SU-DHL-6 (cell line): ENCODE data around the gene PTPN11.

ENCODE experiments used
- H2AFZ ChIP-seq: fragments of 200-600 bp; sonication (generic); 2 replicates; pipeline ENCODE4 v1.6.1; 2014; ENCODE audit warnings: low read depth, mild to moderate bottlenecking, moderate library complexity, mixed read lengths, antibody characterized with exemption, low read length; ENCODE audit not compliant: severe bottlenecking
- H3F3A ChIP-seq: fragments of 200-600 bp; shearing (Covaris generic); 2 replicates; pipeline ENCODE4 v1.6.0; 2016; ENCODE audit warnings: antibody characterized with exemption, mild to moderate bottlenecking; ENCODE audit not compliant: insufficient read depth
- H3K27ac ChIP-seq: fragments of 200-600 bp; sonication (generic); 2 replicates; pipeline ENCODE4 v1.5.1; 2016; ENCODE audit warnings: low read depth, mild to moderate bottlenecking, low read length, moderate library complexity, mixed read lengths
- H3K27me3 ChIP-seq: fragments of 200-600 bp; sonication (generic), shearing (Covaris generic); 2 replicates; pipeline ENCODE4 v1.6.0; 2014; ENCODE audit warnings: mild to moderate bottlenecking, low read length
- H3K36me3 ChIP-seq: fragments of 200-600 bp; sonication (generic); 2 replicates; pipeline ENCODE4 v1.6.1; 2014; ENCODE audit warnings: mild to moderate bottlenecking, low read length, mixed read lengths
- H3K4me2 ChIP-seq: fragments of 300-600, 200-600 bp; shearing (Covaris generic), sonication (generic); 2 replicates; pipeline ENCODE4 v1.6.0; 2014; ENCODE audit warnings: low read length, low read depth, mild to moderate bottlenecking; ENCODE audit not compliant: poor library complexity, severe bottlenecking
- H3K4me3 ChIP-seq: fragments of 200-600 bp; sonication (generic); 2 replicates; pipeline ENCODE4 v1.5.1; 2014; ENCODE audit warnings: antibody characterized with exemption, low read length, mild to moderate bottlenecking, mixed read lengths; ENCODE audit not compliant: insufficient read depth, poor library complexity, severe bottlenecking
- H3K79me2 ChIP-seq: fragments of 200-600 bp; sonication (generic); 2 replicates; pipeline ENCODE4 v1.6.1; 2014; ENCODE audit warnings: mild to moderate bottlenecking, low read length, moderate library complexity; ENCODE audit not compliant: insufficient read depth
- H3K9ac ChIP-seq: fragments of 200-600 bp; sonication (generic); 2 replicates; pipeline ENCODE4 v1.7.0; 2014; ENCODE audit warnings: mild to moderate bottlenecking, low read length
- H3K9me2 ChIP-seq: fragments of 200-600 bp; sonication (generic); replicated peaks from 2 replicates; pipeline ENCODE4 v1.6.1; 2014; ENCODE audit warnings: low read length; ENCODE audit not compliant: insufficient read depth
- H3K9me3 ChIP-seq: fragments of 200-600 bp; sonication (generic); 2 replicates; pipeline ENCODE4 v1.6.1; 2014; ENCODE audit warnings: low read length, mixed read lengths; ENCODE audit not compliant: insufficient read depth
- H4K20me1 ChIP-seq: fragments of 200-600 bp; sonication (generic); 2 replicates; pipeline ENCODE4 v1.6.1; 2014; ENCODE audit warnings: low read depth, mild to moderate bottlenecking, antibody characterized with exemption, low read length, moderate library complexity, mixed read lengths
- EZH2phosphoT487 ChIP-seq: fragments of 200-600 bp; sonication (generic), shearing (Covaris generic); conservative IDR thresholded peaks from 2 replicates; pipeline ENCODE4 v1.6.1; 2018; ENCODE audit warnings: mild to moderate bottlenecking, antibody characterized with exemption, low read length, moderate library complexity, mixed read lengths
- TF ChIP-seq, protein P1 (sequence below): fragments of 200-600 bp; sonication (generic); IDR thresholded peaks from one replicate; pipeline ENCODE4 v1.5.1; 2017; ENCODE audit warnings: antibody characterized with exemption, mild to moderate bottlenecking, low read length, moderate library complexity; ENCODE audit not compliant: insufficient read depth, poor library complexity, severe bottlenecking

Gene PTPN11

DNA sequence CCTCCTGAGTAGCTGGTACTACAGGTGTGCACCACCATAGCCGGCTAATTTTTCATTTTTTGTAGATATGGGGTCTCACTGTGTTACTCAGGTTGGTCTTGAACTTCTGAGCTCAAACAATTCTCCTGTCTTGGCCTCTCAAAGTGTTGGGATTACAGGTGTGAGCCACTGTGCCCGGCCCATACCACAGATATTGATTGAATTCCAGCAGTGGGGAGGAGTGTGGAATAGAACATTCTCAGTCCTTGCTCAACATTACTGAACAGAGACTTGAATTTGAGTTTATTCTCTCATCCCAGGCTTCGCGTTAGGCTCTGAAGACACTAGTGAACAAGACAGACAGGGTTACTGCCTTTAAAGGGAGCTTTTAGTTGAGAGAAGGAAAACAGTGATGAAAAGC is 39.6 kb downstream of the PTPN11 start:
- H2AFZ ChIP-seq: no peak overlapping the region
- no peak overlapping the region for H3K27ac ChIP-seq
- no peak overlapping the region for H3K4me3 ChIP-seq
- no peaks in the 10 kb centered on the region for H3K9me3 ChIP-seq
- no peak overlapping the region for H3K4me2 ChIP-seq
- H3K9me2 ChIP-seq: no peaks in the 10 kb centered on the region
- H3K79me2 ChIP-seq: no peaks in the 10 kb centered on the region
- TF ChIP-seq, protein P1, sequence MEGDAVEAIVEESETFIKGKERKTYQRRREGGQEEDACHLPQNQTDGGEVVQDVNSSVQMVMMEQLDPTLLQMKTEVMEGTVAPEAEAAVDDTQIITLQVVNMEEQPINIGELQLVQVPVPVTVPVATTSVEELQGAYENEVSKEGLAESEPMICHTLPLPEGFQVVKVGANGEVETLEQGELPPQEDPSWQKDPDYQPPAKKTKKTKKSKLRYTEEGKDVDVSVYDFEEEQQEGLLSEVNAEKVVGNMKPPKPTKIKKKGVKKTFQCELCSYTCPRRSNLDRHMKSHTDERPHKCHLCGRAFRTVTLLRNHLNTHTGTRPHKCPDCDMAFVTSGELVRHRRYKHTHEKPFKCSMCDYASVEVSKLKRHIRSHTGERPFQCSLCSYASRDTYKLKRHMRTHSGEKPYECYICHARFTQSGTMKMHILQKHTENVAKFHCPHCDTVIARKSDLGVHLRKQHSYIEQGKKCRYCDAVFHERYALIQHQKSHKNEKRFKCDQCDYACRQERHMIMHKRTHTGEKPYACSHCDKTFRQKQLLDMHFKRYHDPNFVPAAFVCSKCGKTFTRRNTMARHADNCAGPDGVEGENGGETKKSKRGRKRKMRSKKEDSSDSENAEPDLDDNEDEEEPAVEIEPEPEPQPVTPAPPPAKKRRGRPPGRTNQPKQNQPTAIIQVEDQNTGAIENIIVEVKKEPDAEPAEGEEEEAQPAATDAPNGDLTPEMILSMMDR: no peak
- TF ChIP-seq EZH2phosphoT487: no peak
- H3K27me3 ChIP-seq: no peaks in the 10 kb centered on the region
- H4K20me1 ChIP-seq: no peaks in the 10 kb centered on the region
- no peaks in the 10 kb centered on the region for H3F3A ChIP-seq
- peaks cover 17% of the 10 kb centered on the region for H3K36me3 ChIP-seq
- H3K9ac ChIP-seq: no peak overlapping the region

DNA sequence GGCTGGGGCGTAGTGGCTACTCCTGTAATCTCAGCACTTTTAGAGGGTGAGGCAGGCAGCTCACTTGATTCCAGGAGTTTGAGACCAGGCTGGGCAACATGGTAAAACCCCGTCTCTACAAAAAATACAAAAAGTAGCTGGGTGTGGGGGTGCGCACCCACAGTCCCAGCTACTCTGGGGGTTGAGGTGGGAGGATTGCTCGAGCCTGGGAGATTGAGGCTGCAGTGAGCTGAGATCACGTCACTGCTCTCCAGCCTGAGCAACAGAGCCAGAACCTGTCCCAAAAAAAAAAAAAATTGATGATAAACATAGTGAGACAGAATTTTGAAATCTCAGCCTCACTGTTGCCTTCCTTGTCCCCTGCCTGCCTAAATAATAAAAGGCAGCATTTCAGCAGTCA is 40.0 kb downstream of the PTPN11 start:
- Histone ChIP-seq H3K9me2 (no peaks in the 10 kb centered on the region), H2AFZ (no peak overlapping the region), H3K27me3 (no peaks in the 10 kb centered on the region), H3K27ac (no peak overlapping the region), H3K79me2 (no peaks in the 10 kb centered on the region), H3K4me2 (no peak overlapping the region), H3K36me3 (peaks cover 17% of the 10 kb centered on the region), H3K4me3 (no peak overlapping the region), H3K9me3 (no peaks in the 10 kb centered on the region), H3K9ac (no peak overlapping the region), H4K20me1 (no peaks in the 10 kb centered on the region), H3F3A (no peaks in the 10 kb centered on the region)
- TF ChIP-seq, protein P1: no peak
- TF ChIP-seq EZH2phosphoT487: no peak

DNA sequence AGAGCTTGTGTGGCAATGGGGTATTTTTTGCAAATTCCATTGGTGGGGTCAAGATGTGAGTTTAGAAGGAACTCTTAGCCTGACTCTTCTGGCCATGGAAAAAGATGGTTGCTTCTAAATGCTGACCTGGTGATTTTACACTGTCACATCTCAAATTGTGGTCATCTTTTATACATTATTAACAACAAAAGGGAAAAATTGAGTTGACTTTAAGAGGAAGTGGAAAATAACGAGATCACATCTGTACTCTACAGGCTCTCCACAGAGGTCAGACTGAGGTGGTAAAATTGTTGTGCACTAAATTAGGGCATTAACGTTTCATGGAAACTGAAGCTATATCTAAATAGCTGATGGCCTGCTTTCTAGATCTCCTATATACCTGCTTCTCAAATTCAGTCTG is 44.7 kb downstream of the PTPN11 start:
- Histone ChIP-seq H3K27me3 (no peaks in the 10 kb centered on the region), H3K9ac (no peak overlapping the region), H4K20me1 (no peaks in the 10 kb centered on the region), H3K9me3 (no peaks in the 10 kb centered on the region), H3K4me3 (no peak overlapping the region), H3K4me2 (no peak overlapping the region), H3K36me3 (0 out of 2 replicates have a peak, but pooled peaks cover 2% of the 10 kb centered on the region), H2AFZ (no peak overlapping the region), H3K9me2 (no peaks in the 10 kb centered on the region), H3K27ac (no peak overlapping the region), H3K79me2 (no peaks in the 10 kb centered on the region), H3F3A (no peaks in the 10 kb centered on the region)
- TF ChIP-seq EZH2phosphoT487: no peak
- TF ChIP-seq, protein P1: no peak

DNA sequence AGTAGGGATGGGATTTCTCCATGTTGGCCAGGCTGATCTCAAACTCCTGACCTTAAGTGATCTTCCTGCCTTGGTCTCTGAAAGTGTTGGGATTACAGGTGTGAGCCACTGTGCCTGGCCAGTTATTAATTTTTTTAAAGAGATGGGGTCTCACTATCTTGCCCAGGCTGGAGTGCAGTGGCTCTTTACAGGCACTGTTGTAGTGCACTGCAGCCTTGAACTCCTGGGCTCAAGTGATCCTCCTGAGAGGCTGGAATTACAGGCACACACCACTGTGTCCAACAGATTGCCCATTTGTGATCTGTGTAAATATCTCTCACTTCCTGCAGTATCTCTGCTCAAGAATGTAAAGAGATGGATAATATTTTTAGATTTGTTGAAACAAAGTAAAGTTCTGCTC is 45.9 kb downstream of the PTPN11 start:
- Histone ChIP-seq H4K20me1 (no peaks in the 10 kb centered on the region), H3K4me3 (no peak overlapping the region), H3K4me2 (no peak overlapping the region), H3F3A (no peaks in the 10 kb centered on the region), H3K79me2 (no peaks in the 10 kb centered on the region), H2AFZ (no peak overlapping the region), H3K9me3 (no peaks in the 10 kb centered on the region), H3K9me2 (no peaks in the 10 kb centered on the region), H3K36me3 (0 out of 2 replicates have a peak, but pooled peaks cover 2% of the 10 kb centered on the region), H3K9ac (no peak overlapping the region), H3K27ac (no peak overlapping the region), H3K27me3 (no peaks in the 10 kb centered on the region)
- TF ChIP-seq, protein P1: no peak
- no peak for TF ChIP-seq EZH2phosphoT487
